HL-60/S4 (cell line): ENCODE results near the gene DHRS1.

Experiments used
- in situ Hi-C: fragments of 300-500 bp; cut with MboI; formaldehyde crosslinking; loops from 2 replicates; pipeline ENCODE4 v1.14.3; 2022; ENCODE audit warnings: low sequenced_read_pairs

Gene DHRS1

DNA sequence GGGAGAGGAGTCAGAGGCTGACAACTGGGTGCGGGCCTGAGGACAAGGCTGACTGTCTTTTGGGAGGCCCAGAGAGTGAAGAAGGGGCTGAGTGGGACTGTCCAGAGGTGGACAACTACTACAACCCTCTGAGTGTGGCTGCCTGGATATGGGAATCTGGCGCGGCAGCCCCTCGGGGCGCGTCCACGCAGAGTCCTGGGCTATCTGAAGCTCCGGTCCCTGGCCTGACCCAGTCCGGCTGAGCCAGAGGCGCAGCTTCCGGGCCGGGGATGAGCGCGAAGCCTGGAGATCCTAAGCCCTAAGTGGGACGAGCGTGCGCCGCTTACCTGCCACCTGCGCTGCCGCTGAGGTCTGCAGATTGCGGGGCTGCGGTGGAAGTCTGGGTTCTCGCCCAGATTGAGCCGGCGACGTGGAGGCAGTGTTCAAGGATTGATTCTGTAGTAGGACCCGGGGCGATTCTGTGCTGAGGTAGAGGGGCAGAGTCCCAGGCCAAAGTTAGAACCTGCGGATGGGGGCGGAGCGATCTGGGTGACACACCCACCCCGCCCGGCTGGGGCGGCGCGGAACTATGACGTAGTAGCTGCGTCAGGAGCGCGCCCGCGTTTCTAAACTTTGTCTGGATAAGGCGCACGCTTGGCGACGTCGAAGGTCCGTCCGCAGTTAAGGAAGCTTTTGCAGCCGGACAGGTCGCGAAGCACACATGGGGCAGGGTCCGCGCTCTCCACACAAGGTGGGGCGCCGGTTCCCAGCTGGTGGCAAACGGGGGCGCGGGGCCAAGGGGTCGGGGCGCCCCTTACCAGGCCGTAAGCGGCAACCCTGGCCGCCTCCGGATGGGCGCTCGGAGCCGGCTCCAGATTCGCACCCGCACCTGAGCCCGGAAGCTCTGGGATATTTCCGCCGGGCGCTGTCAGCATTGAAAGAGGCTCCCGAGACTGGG, at the start of gene DHRS1, which contains the start of gene NOP9:
TSS of gene DHRS1 (minus strand) at position 526 of the 937 bp plus-strand sequence. CDS start 674 bp downstream, outside the sequence.
TSS of gene NOP9 (plus strand) at position 596 of the 937 bp plus-strand sequence. CDS start at position 701, 105 bp downstream.
- in situ Hi-C loops: loop anchor here (10.0 kb wide), 1 partner anchor 245 kb away; the partner anchor contains the start of gene CARMIL3

DNA sequence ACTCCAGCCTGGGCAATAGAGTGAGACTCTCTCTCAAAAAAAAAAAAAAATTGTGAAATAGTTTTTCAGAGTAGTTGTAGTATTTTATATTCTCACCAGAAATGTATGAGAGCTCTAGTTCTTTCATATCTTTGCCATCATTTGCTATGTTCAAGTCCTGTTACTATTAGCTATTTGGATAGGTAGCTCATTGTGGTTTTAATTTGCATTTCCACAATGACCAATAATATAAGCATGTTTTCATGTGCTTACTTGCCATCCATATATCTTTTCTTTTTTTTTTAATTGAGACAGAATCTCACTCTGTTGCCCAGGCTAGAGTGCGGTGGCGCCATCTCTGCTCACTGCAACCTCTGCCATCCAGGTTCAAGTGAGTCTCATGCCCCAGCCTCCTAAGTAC, 48.6 kb upstream of the DHRS1 start:
- in situ Hi-C loops: no loop called here

DNA sequence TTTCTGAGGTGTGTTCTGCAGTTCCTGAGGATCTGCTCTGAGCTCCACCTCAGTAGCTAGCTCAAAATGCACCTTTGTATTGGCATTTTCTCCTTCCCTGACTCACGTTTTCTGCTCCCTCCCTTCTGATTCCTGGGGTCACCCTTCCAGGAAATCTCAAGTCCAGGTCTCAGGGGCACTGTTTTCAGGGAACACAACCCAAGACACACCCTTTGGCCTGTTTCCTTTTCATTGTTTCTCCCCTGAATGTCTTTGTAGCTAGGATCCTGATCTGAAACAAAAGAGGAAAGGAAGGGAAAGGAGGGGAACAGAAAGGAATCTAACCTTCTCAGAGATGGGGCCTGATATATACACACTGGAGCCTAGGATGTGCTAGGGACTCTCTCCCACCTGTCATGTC, 47.6 kb upstream of the DHRS1 start:
- in situ Hi-C loops: no loop called here

DNA sequence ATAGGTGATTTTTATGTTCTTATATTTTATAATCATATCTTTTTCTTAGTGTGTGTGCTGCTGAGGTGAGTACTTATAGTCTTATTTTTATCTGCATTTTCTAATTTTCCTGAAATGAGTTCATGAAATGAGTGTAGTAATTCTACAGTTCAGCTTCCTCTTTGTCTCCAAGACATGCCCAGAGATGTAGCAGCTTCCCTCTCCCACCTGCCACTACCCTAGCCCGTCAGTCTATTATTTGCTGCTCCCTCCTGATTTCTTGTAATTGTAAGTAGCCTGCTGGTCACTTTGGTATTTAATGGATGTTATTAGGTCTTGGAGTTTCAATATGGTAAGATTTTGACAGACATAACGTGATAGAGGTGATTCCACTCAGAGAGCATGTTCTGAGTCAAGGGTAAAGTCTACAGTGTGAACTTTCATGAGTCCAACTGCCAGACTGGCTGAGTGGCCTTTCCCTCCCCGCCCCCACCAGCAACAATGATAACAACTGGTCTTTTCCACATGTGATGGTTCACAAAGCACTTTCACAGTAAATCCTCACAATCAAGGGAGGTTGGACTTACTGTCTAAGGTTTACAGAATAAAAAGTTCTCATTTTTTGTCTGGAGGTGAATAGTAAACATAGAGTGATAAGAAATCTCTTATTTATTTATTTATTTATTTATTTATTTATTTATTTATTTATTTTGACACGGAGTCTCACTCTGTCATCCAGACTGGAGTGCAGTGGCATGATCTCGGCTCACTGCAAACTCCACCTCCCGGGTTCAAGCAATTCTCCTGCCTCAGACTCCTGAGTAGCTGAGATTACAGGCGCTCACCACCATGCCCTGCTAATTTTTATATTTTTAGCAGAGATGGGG, 44.4 kb upstream of the DHRS1 start:
- in situ Hi-C loops: no loop called here

DNA sequence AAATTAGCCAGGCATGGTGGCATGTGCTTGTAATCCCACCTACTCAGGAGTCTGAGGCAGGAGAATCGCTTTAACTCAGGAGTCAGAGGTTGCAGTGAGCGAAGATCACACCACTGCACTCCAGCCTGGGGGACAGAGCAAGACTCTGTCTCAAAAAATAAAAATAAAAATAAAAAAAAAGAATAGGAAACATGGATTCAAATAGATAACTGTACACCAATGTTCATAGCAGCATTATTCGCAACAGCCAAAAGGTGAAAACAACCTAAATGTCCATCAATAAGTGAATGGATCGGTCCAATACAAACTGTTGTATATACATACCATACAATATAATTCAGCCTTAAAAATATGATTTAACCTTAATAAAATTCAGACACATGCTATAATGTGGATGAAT, 43.3 kb upstream of the DHRS1 start:
- in situ Hi-C loops: no loop called here

DNA sequence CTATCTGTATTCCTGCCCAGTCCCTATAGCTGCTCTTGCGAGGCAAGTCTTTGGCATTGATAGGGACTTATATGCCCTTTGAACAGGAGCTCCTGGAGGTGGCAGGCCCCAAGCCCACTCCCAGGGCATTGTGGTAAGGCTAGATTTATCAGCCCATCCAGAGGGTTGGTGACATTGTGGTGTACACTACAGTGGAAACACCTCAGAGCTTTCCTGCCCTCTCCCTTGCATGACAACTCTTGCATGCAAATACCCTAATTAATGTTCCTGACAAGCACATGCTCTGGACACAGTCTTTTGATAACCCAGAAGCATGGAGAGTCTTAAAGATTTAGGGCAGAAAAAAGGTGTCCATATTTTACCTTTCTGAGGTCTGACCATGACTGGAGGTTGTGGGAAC, 41.0 kb upstream of the DHRS1 start:
- in situ Hi-C loops: no loop called here

DNA sequence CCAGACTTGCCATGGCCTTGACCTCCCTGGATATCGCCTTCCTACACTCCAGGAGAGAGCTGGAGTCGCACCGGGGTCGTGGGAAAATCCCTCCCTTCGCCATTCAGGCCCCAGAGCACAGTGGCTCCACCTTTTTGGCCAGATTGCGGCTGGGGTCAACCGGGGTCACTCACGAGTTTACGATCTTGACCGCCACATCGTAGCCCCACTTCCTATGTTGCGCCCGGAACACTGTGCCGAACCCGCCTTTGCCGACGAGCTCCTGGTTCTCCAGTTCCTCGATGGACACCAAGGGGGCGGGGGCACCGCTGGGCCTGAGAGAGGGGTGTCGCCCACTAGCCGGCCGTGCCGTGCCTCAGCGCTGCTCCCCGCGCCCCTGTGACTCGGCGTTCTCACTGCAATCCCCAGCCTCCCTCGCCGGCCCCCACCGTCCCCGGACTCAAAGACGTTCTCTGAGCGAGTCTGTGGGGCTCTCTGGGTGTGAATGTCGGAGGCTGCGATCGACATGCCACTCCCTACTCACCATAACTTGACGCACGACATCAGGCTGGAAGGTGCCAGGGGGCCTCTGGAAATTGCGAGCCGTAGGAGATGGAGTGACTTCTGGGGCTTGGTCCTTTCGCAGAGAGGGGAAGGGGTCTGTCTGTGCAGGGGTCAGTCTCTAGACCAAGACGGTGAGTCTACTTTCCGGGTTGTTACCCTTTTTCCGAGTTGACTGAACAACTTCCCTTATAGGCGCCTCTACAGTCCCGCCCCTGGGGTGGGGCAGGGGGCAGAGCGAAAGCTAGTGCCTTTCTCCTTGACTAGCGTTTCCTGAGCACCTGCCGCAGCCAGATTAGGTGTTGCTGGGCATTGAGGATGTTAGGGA, 39.9 kb upstream of the DHRS1 start, which contains the start of gene RIPK3:
TSS of gene RIPK3 (minus strand) at position 708 of the 868 bp plus-strand sequence. CDS start at position 543, 165 bp downstream.
- in situ Hi-C loops: no loop called here

DNA sequence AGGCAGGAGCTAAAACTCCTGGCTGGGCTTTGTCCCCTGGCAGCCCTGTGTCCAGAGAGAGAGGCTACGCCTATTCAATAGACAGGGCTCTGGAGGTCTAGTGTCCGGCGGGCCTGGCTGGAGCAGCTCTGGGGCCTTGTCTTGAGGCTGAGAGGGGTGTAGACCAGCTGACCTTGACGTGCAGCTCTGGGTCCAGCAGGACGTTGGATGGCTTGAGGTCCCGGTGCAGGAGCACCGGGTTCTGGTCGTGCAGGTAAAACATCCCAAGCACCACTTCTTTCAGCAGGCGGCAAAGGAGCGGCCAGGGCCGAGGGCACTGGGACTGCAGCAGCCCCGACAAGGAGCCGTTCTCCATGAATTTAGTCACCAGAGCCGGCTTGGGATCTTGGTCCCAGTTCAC, 39.3 kb upstream of the DHRS1 start:
- in situ Hi-C loops: no loop called here

DNA sequence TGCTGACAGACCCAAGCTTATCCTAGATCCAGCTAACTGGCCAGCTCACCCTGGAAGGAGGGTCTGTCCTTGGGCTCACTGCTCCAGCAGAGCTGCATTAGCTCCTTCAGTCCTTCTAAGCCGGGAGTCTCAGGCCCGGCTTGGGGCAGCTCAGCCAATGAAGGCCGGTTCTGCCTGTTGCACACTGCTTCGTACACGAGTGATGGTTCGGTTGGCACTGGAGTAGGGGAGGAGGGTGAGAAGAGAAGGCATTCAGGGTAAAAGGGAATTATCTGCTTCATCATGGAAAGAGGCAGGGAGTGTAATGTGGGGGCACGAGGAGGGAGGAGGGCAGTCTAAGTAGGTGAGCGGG, 38.2 kb upstream of the DHRS1 start:
- in situ Hi-C loops: no loop called here

DNA sequence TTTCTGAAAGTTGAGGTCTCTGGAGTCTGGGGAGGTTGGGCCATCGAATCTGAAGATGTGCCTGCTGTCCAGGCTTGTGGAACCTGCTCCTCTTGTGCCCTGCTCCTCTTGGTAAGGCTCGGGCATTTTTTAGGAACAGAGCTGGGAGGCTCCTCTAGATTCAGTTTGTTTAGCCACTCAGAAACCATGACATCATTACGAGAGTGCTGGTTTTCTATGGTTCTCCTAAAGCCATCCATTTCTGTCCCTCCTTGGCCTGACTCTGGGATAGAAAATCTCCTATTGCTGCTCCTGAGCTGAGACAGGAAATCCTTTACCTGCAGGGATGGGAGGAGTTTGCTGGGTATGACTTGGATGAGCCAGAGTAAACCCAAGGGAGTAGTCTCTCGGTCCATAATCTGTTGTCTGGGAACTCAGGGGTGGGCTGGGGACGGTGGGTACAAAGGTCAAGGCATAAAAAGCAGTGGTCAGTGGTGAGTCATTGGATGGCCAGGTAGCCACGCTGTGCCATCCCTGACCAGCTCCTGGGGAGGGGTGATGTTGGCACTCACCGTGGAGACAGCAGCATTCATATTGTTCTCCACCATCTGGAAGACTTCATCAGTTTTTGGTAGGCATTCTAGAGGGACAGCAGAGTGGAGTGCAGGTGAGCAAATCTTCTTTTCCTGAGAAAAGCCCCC, 37.7 kb upstream of the DHRS1 start:
- in situ Hi-C loops: no loop called here

DNA sequence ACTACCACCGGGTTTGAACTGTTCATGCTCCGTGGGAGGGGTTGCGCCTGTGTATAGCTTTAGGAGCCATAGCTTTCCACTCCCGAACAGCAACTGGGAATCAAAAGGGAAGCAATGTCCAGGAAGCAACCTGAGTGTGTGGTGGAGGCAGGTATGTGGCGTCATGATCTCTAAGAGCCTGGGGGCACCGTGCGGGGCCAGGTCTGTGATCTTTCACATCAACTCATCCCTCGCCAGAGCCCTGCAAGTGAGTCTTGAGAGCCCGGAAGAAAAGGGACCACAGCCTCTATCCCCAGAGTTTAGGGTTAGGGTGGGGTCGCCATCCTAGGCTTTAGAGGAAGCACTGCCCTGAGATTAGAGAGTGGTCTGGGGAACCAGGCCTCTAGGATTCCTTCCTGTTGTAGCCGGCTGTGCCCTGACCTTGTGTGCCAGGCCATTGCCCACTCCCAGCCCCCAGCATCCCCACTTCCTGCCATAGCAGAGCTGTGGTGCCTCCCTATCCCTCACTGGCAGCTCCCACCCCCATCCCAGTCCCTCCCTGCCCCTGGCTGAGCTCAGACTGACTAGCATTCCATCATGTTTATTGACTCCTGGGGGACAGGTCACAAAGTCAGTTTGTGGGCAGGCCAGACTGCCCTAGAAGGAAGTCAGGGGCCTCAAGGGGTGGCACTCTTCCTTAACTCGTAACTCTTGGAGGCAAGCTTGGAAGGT, 36.0 kb upstream of the DHRS1 start:
- in situ Hi-C loops: no loop called here

DNA sequence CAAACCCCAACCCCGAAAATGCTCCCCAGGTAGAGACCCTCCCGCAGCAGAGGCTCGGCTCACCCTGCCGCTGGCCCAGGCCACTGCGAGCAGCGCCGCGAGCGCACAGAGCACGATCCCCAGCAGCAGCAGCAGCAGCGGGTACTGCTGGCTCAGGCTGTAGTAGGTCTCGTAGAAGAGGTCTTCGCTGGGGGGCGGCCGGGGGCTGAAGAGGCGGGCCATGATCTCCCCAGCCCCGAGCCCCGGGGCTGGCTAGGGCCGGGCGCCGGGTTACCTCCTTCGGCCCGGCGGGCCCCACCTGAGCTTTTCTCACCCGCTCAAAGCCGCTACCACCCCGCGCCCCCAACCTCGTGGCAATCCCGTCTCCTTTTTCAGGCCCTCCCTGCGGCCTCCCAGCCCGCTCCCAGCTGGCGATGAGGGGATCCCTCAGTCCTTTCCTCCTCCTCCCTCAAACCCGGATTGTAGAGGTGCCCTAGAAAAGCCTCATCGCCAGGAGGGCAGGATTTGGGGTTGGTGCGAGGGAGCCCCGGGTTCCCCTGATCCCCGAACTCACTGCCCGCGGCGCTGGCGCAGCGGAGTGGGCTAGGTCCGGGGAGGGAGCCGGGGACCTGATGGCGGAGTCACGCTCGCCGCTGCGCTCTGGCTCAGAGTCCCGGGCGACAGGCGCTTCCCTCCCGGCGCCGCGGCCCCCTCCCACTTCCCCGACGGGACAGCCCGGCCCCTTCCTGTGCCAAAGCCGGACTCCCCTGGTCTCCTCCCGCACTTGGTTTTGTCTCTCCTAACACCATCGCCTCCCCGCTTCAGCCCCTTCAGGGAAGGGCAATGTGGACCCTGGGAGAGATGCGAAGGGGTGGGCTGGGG, 35.1 kb upstream of the DHRS1 start, which contains the start of gene ADCY4:
TSS of gene ADCY4 (minus strand) at position 641 of the 861 bp plus-strand sequence. CDS start at position 222, 419 bp downstream.
- in situ Hi-C loops: loop anchor here (5.0 kb wide), 1 partner anchor 103 kb away; no protein-coding TSS in a partner anchor

DNA sequence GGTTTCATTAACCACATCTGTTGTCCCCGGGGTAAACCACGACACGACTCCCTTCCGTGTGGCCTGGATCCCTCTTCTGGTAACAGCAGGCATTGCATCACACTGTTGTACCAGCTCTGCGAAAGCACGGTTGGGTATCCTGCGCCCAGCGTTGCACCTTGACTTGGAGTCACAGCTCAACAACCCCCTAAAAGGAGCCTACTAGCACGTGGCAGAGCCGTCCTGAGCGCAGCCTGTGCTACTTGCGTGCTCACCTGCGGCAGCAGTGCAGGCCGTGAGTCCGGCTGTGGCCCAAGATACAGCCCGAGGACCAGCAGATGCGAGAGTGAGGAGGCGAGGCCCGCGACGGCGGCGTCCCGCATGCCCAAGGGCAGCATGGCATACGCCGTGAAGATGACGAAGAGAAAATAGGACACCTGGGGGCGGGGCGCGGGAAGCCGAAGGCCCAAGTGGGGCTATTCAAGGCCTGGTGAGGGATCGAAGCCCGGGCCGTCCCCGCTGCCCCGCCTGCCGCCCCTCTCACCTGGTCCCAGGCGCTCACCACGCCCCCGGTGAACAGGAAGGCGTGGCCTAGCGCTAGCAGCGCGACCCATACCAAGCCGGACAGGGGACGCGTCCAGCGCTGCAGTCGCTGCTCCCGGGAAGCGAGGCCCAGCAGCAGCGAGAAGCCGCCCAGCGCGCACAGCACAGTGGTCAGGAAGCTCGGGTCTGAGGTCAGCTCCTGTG, 32.9 kb upstream of the DHRS1 start:
- in situ Hi-C loops: loop anchor here (5.0 kb wide), 1 partner anchor 105 kb away; no protein-coding TSS in a partner anchor

DNA sequence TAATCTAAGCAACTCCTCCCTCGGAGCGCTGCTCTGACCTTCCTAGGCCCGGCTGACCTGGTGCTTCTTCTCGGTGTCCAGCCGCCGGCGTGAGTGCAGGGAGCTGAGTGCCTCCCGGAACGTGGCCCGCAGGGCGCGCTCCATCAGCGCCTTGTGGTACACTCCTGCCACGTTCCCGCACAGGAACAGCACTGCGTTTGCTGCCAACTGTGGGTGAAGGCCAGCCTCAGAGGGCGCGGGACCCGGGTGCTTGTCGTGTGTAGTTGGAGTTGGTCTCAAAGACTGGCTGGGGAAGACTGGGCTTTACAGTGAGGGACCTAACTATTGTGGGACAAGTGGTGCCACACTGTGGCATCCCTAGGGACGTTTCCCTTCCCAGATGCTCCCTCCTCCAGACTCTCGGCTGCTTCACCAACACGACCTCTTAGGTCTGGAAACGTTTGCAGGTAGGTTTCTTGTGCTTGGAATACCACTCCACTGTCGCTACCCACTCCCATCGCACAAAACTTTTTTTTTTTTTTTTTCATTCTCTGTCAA, 32.2 kb upstream of the DHRS1 start:
- in situ Hi-C loops: loop anchor here (5.0 kb wide), 1 partner anchor 106 kb away; no protein-coding TSS in a partner anchor

DNA sequence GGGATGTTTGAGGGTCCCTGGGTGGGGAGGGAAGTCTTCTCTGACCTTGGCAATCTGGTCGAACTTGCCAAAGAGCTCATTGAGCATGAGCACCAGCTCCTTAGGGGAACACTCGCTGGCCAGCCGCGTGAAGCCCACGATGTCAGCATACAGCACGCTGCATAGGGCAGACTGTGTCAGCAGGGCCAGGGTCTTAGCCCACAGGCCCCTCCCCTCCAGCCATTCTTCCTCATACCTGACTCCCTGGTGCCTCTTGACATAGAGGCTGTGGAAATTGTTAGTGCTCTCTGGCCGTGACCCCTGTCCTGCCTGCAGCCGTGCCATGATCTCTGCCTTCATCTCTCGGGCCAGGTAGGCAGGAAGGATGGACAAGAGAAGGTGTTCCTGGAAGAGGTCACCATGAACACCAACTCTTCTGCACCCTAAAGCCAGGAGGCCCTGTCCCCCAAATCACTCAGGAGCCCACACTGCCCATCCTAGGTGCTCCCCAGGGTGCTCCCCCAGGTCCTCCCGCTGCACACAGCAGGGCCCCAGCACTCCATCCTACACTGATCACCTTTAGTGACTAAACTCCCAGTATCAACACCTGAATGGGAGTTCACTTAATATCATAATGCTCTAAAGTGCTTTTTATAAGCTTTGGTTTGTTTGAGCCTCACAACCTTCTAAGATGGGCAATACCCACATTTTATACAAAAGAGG, 31.5 kb upstream of the DHRS1 start:
- in situ Hi-C loops: loop anchor here (5.0 kb wide), 1 partner anchor 106 kb away; no protein-coding TSS in a partner anchor

DNA sequence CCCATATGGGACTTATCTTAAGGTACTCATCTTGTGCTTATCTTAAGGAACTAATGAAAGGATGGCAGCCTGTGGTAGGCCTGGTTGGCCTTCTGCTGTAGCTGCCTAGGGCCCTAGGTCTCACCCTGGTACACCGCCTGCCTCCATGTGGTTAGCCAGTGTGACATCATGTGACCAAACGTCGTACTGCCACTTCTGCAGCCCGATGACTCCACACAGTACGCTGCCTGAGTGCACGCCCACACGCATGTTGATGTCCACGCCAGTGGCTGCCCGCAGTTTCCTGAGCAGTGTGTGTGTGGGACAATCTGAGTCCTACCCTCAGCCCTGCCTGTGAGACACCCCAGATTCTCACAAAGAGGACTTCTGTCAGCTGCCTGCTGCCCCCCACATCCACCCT, 30.2 kb upstream of the DHRS1 start:
- in situ Hi-C loops: loop anchor here (5.0 kb wide), 1 partner anchor 108 kb away; no protein-coding TSS in a partner anchor
